NCI-H69 (cell line): Measurements from ENCODE around the gene MDC1.
A peak's percentile ranks its signal among the peaks of the same experiment; 100 is the strongest.
"Not testable (repeated sequence)": the region's sequence is repeated elsewhere in the genome, so short reads cannot be mapped to it uniquely, and the experiment has no call there.

Experiments used
- DNase-seq: peaks from one replicate; lab custom pipeline; 2025; lab: John Stamatoyannopoulos, UW

MDC1 gene

DNA sequence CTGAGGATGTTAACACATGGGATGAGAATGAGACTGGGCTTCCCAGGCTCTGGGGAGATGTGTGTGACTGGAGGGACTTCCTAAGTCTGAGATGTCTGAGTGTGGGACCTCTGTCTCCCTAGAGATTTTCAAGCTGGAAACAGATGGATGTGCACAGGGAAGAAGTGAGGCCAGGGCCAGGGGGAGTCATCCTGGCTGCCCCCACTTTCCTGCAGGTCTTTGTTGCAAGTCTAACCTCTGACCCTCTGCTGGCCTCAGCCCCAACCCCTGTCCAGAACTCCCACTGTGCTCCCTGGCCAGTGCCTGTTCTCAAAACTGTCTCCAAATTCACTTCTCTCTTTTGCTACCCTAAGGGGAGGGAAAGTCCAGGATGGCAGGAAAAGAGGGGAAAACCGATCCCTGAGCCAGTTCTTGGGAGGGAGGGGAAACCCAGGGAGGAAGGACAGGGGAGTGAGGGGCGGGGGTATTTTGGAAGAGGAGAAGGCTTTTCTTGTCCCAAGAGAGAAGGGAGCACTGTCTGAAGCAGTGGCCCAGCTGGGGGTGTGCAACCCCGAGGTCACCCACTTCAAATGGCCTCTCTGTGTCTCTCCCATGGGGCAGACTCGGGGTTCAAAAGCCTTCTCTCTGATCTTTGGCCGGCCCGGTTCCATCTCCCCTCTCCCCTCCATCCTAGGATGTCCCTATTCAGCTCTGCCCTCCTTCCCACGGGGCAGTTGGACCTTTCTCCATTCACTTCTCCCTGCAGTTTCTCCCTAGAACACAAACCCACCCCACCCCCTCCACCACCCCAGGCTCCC is 33.7 kb downstream of the MDC1 start:
- no peak for DNase-seq

DNA sequence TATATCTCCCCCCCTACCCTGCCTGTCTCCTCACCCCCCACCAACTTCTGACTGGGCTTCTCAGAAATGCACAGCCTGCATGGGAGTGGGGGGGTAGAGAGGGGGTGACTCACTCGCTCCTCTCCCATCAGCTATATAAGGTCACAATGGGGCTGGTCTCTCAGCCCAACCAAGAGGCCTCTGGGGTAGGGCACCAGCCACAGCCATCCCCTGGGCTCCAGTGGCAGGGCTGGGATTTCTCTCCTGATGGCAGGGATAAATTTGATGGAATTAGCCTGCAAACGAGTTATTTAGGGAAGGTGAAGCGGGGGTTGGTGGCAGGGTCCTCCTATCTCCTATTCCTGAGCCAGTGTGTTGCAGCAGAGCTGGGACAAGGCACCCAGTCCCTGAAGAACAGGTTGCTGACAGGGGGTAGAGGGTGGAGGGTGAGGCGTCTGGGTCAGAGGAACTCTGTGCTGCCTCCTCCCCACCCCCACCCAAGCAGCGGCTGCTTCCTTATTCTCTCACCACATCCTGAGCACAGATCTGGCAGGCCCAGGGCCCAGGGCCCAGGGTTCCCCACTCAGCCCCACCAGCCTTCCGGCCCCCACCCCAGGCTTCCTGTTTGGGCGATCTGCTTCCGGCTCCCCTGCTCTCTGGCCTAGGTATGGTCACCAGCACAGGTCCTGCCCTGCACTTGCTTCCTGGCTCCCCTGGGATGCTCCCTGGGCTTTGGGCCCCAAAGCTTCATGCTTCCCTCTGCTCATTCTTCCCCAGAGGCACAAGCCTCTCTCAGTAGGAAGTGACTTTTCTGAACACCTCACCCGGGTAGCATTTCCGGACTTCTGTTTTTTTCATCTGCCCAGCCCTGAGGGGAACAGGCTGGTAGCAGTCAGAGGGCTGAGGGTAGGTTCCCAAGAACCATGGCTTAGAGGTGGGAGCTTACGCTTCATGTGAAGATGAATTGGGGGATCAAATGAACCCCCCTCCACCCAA is 34.7 kb downstream of the MDC1 start:
- DNase-seq, result peak; percentile 48

DNA sequence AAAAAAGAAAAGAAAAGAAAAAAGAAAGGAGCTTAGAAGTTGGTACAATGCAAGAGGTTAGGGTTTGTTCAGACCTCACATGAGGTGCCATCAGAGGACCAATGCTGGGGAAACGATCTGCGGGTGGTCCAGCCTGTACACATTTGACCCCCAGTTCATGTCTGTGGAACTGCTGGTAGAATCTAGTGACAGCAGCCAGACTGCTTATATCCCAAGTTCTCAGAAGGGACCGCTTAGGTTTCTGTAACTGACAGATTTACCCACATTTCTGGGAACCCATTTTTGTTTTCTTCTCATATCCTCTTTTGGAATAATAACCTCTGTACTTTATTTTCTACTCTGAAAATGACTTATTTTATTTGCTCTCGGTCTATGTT is 35.3 kb downstream of the MDC1 start:
- no peak for DNase-seq

DNA sequence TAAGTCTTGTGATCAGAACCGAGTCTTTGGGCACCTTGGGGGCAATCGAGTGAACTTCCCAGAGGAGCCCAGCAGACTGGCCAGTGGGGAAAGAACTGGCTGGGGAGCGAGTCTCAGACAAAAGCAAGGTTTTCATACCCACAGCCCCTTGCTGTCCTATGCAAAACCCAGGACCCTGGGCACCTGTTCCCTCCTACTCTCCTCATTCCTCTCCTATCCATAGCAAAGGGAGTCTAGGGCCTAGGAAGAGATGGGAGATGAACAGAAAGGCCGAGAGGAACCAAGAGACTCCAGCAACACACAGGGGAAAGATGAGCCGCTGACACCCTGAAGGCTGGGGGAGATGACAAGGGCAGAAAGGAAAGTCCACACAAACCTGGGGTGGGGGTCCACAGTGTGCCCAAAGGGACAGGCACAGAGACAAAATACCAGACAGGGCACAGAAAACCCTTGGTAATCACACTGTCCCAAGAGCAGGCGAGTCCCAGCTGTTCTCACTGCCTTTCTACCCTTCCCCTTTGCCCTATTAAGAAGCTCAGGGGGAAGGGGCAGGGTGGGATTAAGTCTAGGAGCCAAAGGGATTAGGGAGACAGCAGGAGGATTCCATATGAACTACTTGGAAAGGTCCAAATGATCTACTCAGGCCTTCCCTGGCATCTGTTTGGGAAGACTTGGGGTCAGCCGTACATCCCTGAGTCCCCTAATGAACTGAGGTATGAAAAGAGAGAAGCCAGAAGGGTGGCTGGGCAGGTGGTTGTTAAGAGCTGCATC is 37.1 kb downstream of the MDC1 start:
- no peak for DNase-seq

DNA sequence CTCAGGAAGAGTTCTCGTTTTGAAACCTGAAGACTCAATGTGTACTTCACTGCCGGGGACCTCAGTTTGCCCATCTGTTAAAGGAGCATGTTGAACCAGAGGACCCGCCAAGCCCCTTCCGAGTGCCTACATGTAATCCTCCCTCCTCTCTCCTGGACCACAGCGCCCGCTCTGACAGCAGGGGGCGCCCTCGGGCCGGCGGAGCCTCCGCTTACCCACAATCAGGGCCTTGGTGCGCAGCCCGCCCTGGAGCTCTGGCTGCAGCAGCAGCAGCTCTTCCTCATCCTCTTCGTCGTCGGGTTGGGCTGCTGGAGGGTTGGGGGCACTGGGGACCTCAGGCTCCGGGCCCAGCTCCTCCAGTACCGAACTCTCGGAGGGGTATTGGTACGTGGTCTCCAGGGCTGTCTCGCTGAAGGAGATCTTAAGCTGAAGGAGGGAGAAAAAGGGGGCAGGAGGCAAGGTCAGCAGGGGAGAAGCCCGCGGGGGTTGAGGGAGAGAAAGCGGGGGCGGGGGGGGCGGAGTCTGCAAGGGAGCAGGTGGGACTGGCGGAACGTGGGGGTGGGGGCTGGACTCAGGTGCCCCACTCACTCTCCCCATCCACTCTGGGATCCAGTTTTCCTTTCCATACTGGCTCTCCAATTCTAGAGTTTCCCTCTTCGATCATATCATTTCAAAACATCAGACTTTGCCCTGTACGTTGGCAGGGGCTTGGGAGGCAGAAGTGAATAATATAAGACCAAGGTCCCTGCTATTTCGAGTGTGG is 37.9 kb downstream of the MDC1 start:
- DNase-seq, result peak; percentile 79

DNA sequence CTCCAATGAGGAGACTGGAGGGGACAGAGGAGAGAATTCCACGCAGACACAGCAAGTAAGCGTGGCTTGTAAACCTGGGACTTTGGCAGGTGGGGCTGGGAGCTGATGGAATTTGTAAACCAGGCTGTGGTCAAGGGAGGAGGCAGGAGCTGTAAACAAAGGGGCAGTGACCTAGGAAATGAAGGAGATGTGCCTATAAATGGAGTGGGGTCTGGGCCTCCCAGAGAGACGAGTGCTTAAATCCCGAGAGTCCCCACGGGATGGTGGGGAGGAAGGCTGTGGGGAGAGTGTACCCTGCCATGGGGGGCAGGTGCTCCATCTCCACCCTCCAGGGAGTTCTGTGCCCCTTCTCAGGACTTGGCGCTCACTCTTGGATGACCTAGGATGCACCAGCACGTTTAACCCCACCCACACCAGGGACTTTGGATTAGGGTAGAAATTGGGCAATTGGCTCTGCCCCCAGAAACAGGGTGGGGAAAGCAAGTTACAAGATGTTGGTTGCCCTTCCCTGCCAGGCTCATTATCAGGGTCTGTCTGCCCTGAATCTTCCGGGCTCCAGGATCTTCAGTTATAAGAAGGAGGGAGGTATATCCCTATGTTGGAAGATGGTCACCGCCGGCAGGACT is 40.3 kb downstream of the MDC1 start:
- DNase-seq, result no peak

DNA sequence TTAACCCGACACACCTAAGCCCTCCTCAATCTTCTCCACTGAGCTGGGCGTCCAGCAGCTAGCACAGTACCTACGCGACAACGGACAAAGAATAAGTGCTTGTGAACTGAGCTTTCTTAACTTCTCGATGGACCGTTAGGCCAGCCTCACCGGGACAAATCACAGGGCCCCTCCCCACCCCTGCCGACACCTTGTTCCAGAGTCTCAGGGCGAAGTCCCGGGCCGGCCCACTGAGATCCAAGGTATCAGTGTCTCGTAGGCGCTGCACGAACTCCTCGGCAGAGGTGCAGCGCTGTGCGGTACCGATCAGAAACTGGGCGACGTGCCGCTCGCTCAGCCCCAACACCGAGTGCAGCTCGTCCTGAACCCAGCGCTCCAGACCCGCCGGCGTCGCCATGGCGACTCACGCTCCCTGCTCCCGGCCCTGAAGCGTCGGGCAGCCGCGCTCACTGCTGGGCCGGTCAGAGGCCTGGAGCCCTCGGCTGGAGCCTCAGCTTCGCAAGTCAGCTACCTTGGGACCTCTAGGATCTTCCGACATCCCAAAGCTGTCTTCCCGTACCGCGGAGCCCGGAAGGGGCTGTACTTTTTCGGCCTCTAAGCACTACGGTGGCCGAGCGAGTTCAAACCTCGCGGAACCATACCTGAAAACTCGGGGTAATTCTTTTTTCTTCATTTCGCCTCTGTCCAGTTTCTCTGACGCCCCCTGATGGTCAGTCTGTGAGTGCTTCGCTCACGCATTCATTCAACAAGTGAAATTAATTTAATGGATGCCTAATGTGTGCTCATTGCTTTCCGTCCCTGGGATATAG is 44.4 kb downstream of the MDC1 start, which contains the start of gene DHX16:
DHX16 (minus strand) TSS at position 562 of the 809 bp plus-strand sequence; CDS start at position 397, 165 bp downstream.
- DNase-seq, result peak; percentile 99

DNA sequence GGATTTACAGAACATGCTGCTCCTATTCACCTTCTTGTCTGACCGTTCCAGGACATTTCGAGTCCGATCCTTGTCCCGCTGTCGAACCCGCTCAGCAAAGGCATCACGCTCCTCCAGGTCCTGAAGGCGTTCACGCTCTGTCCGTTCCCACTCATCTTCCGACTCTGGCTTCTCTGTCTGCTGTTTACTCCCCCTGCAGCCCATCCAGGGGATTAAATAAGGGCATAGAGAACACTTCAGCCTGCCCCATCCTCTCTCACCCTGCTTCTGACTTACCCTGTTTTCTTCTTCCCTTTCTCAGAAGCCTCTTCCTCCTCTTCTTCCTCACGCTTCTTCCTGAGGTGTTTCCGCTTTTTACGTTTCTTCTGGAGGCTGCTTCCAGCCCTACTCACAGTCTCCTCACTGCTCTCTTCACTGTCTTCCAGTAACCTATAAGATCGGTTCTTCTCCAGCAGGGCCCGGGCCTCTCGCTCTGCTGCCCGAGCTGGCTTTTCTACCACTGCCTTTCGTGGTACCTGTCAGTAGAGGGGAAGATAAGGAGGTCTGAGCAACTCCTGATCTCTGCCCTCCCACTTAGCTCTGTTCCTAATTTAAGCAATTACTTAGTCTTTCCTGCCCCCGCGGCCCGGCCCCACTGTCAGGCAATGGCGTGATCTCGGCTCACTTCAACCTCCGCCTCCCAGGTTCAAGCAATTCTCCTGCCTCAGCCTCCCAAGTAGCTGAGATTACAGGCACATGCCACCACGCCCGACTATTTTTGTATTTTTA is 46.1 kb downstream of the MDC1 start:
- no peak for DNase-seq

DNA sequence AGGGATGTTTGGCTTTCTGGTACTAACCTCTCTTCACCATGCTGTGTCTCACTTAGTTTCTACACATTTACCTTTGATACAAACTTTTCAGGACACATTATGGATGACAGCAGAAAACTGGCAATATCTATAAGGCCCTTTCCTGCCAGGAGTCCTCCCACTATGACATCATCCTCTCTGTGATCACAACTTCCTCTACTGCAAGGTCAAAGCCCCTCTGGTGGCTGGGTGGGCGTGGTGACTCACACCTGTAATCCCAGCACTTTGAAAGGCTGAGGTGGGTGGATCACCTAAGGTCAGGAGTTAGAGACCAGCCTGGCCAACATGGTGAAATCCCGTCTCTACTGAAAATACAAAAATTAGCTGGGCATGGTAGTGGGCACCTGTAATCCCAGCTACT is 50.8 kb downstream of the MDC1 start:
- not testable (repeated sequence) for DNase-seq

DNA sequence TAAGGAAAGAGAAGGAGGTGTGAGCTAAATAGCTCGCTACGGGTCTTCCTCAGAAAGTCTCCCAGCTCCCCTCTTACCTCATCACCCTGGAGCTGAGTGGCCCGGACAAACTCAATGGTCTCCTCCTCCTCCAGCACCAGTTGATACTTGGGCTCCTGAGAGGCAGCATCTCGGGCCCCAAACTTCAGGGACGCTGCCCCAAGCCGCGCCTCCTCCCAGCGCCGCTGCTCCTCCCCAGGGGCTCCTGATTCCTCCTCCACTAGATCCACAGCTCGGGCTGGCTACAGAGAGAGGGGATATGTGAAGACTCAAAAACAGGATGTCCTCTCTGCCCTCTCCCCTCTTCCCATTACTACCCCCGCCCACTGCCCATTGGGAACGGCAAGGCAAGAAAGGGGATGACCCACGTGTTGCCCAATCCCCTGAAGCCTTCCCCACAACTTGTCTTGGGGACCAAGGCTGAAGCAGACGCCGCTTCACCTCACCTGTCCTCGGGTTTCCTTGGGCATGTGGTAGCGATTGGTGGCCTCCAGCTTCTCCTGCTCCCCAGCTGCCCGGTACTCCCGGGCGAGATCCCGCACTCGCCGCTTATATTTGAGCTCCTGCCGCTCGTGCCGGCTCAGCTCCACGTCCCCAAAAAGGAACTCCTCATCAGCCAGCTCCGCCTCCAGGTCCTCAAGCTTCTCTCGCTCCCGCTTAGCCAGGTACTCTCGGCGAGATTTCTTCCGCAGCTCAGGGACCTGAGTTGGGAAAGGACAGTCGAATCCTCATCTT is 51.9 kb downstream of the MDC1 start:
- no peak for DNase-seq

DNA sequence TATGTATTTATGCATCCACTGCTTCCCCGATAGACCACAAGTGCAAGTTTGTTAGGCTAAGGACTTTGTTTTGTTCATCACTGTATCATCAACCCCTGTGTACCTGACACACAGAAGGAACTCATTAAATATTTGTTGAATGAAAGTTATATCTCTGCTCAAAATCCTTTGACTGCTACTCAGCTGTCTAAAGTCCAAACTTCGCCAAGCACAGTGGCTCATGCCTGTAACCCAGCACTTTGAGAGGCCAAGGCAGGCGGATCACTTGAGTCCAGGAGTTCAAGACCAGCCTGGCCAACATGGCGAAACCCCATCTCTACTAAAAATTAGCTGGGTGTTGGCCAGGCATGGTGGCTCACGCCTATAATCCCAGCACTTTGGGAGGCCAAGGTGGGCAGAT is 59.2 kb downstream of the MDC1 start:
- not testable (repeated sequence) for DNase-seq

DNA sequence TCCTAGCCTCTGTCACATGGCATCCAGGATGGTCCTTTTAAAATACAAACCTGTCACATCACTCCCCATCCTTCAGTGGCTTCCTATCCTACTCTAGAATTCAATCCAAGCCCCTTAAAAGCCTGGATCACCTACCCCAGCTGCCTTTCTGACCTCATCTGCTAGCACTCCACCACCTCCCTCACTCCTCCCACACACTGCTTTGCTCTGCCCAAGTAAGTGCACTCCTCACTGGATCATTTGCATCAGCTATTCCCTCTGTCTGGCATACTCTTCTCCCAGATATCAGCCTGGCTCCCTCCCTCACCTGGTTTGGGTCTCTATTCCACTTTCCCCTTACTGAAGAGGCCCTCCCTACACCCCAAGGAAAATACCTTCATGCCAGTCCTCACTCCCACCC is 59.6 kb downstream of the MDC1 start:
- no peak for DNase-seq

DNA sequence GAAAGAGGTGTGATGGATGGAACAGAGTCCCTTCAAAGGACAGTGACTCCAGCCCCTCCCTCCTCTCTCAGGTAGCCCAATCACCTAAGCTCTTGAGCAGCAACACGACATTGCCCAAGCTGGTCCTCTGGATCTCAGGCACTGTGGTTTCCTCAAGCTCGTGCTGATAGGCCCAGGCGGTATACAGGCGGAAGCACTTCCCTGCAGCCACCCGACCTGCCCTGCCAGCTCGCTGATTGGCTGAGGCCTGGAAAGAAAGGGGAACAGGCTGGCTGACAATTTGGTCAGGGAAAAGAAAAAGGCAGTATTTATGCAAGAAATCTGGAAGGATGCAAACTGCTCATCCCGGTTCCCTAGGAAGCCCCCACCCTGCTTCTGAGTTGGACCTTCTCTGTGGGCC is 60.6 kb downstream of the MDC1 start:
- DNase-seq, result no peak

DNA sequence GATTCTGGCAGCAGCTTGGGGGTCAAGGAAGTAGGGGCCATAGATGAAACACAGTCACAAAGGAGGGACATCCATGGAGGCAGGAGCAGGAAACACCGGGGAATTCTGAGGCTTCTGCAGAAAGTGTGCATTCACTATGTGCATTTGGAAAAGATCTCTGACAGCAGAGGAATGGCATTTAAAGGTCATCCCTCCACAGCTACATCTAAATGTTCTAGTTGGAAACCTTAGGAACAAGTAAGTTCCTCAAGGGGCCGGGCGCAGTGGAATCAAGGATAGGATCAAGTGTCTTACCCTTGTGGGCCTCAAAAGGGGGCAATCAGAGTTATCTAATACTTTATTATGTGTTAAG is 61.4 kb downstream of the MDC1 start:
- no peak for DNase-seq

DNA sequence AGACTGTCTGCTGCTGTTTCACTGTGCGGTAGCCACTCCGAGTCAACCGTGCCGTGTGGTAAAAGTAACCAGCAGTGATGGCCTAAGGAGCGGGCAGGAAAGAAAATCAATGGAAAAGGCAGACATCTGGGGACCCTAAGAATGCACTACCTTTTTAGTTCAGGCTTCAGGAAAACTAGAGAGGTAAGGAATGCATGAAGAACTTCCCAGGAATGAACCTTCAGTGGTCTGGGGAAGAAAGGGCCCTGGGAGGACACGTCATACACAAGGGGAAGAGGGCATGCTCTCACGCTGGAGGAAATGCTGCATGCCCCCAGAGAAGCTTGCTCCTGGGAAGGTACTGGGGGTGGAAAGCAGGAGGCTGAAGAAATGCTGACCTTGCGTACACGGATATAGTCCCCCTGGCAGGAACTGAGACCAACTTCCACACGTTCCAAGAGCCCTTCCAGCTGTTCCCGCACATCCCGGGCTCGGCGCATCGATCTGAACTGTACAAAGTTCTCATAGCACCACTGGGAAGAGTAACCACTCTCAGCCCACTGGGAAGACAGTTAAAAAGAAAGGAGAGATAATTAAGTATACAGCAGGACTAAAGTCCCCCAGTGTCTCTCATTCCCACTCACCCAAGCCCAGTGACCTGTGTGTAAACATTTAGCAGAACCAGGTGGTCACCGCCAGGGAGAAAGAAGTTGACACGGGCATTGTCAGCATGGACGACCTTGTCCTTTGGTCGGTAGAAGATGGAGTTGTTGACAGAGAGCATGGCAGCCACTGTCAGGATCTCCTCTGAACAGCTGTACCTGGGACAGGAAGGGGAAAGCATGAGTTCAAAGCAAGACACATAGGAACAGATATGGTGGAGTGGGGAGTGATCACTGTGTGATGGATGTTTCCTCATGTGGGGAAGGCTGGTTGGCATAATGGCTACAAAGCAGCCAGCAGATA is 62.0 kb downstream of the MDC1 start:
- no peak for DNase-seq

DNA sequence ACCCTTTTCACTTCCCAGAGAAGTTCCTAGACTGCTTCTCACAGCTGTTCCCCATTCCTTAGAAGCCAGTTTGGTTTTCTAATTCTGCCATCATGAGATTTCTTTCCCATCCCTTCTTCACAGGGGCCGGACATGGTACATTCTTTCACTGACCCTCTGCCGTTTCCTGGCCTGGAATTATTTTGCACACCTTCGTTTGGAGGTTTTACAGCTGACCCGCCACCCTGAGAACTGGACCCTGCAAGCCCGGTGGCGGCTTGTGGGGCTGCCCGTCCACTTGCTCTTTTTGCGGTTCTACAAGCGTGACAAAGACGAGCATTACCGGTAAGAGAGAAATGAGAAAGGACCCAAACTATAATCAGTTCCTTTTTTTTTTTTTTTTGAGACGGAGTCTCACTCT is 65.9 kb downstream of the MDC1 start:
- no peak for DNase-seq
